ENCODE data around the gene TMEM161B.

- TF ChIP-seq CTCF (IDR thresholded peaks at IDR 0.05) (no peak), POLR2A (IDR thresholded peaks at IDR 0.05) (no peak)
Observed at GRCh38 chr5:88281322-88281721, 12.7 kb upstream of the TMEM161B start.

All from adrenal gland (tissue), 5 donors.